HG02973 (cell line): ENCODE measurements around the gene SF3B2.
"Not testable (repeated sequence)": the region's sequence is repeated elsewhere in the genome, so short reads cannot be mapped to it uniquely, and the experiment has no call there.

Source experiments
- ATAC-seq: cut with Tn5 transposase; IDR thresholded peaks from one replicate; pipeline ENCODE4 v1.9.1; 2021; ENCODE audit warnings: moderate library complexity; ENCODE audit not compliant: unreplicated experiment

SF3B2 gene

DNA sequence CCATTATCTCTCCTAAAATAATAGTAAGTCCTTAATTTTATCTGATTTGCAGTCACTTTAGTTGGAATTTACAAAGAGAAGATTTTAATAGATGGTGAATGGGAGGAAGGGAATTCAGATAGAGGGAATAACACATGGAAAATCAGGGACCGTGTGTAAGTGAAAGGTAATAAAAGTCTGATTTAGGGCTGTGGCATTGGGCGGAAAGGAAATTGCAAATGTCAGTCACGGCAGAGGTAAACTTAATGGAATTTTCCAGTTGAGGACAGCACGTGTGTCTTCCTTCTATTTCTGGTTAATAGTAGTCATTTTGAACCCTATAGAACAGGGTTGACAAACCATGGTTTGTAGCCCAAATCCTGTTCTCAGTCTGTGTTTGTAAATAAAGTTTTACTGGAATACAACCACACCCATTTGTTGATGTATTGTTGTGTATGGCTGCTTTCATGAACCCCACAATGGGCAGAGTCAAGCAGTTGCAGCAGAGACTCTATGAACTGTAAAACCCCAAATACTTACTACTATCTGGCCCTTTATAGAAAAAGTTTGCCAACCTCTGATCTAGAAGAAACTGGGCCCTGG is 52.0 kb downstream of the SF3B2 start:
- no peak for ATAC-seq

GRCh38 chr11:66106786-66107599 is 54.8 kb downstream of the SF3B2 start:
- no peak for ATAC-seq

- no peak for ATAC-seq
These were observed 55.7 kb downstream of the SF3B2 start for GRCh38 chr11:66107600-66108510.

- ATAC-seq, result no peak
These were observed 57.1 kb downstream of the SF3B2 start for GRCh38 chr11:66109294-66109693.

DNA sequence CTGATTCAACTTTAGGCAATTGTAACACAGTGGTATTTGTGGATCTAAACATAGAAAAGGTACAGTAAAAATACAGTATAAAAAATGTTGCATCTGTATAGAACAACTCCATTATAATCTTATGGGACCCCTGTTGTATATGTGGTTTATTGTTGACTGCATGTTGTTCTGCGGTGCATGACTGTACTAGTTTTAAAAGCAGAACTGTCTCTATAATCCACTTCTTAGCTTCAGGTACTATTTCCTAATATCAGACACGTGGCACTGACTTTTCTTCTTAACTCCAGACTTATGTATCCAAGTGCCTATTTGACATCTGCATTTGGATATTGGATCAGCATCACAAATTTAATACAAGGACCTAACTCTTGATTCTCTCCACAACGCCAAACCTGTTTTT is 59.0 kb downstream of the SF3B2 start:
- no peak for ATAC-seq

DNA sequence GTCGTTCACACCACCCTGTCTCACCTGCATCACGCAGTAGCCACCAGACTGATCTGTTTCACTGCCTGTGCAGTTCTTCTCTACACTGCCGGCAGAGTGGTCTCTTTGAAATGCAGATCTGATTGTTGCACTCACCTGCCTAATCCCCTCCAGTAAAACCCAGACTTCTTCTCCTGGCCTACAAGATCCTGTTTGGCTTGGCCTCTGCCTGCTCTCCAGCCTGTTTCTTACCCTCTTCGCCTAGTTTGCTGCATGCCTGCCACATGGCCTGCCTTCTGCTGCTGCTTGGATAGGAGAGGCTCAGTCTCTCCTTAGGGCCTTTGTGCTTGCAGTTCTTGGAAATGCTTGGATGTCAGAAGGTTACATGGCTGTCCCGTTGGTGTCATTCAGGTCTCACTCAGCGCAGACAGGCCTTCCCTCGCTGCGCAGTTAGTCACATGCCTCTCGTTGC is 59.9 kb downstream of the SF3B2 start:
- ATAC-seq, result no peak

DNA sequence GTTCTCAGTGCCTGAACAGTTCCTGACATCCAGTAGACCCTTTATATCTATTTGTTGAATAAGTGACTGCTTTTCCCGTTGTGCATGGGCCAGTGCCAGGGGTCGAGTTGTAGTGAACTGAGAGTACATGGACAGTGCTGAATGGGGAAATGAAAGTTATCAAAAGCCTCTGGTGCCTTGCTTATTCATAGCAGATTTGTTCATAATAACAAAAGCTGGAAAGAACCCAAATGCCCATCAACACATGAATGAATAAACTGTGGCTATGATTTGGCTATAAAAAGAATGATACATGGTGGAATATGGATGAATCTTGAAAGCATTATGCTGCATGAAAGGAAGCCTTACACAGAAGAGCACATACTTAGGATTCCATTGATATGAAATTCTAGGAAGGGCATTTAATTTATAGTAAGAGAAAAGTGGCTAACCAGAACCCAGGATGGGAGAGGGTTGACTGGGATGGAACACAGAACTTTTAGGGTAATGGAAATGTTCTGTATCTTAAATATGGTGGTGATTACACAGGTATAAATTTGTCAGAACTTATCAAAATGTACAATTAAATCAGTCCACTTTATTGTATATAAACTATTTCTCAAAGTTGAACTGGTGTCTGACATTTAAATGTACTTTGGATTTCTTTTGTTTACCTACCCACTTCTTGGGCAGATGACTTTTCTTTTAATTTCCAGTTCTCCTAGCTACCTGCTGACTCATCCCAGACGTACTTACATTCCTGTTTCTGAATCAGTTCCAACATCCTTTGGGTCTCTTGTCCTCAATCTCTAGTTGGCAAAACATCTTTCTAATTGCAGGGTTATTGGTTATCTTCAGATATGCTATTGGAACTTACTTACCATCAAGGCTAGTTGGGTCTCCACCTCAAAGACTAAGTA is 60.7 kb downstream of the SF3B2 start:
- ATAC-seq, result no peak

DNA sequence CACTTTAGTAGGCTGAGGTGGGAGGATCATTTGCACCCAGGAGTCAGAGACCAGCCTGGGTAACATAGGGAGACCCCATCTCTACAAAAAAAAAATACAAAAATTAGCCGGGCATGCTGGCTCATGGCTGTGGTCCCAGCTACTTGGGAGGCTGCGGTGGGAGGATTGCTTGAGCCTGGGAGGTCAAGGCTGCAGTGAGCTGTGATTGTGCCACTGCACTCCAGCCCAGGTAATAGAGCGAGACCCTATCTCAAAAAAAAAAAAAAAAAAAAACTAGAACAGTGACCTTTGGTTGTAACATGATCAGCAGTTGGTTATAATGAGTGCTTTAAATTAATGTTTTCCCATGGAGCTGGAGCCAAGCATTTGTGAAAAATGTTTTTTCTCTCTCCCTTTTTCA is 62.8 kb downstream of the SF3B2 start:
- not testable (repeated sequence) for ATAC-seq

DNA sequence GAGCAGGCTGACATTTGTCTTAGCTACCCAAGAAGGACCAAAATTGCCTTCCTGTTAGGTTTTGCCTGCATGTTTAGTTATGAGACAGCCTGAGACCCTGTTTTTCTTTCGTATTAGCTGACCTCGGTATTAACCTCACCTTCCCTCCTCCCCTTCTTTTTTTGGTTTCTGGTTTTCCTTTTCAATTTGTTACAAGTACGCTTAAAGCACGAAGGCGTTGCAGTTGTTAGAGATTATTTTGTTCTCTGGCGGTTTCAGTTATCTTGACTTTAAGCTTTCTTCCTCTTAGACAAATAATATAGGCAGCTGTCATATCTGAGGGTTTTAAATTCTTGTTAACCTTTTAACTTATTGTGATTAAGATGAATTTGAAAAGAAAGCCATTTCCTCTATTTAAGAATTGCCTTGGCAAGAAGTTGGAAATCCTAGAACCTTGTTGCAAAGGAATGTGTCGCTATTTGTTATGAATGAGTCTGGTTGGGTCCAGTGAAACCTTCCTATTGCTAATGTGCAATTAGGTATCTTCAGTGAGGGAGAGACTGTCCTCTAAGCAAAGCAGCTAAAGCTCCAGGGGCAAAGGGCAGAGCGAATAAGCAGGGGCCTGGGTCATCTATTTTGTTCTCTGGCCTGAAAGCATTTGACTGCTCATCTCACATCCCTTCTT is 63.6 kb downstream of the SF3B2 start:
- ATAC-seq, result peak; percentile 47

- ATAC-seq, result no peak
These were observed 64.6 kb downstream of the SF3B2 start for GRCh38 chr11:66116576-66117361.

- no peak for ATAC-seq
These were observed 66.7 kb downstream of the SF3B2 start for GRCh38 chr11:66118847-66119246.
